Epithelial cell of proximal tubule (primary cell): ENCODE results near the gene NR6A1. TPM values are rescaled to one million over a fixed set of nuclear protein-coding genes. Genes with fewer than 3 reads are reported as not detected.

ENCODE experiments used
- DNase-seq: peaks from one replicate; pipeline ENCODE4 v3.0.0-alpha.2; 2011; ENCODE audit warnings: low read depth
- H3K4me3 ChIP-seq: 2 replicates; pipeline ENCODE4 v1.5.1; 2011; ENCODE audit warnings: low read depth, mild to moderate bottlenecking, low read length
- CTCF ChIP-seq: conservative IDR thresholded peaks from 2 replicates; pipeline ENCODE4 v1.5.1; 2012; ENCODE audit warnings: low read depth, mild to moderate bottlenecking, low read length
- total RNA-seq: library from RNA; depleted of rRNA; stranded (reverse); fragments of >200 nt; gene quantifications from 2 replicates; pipeline ENCODE4 v1.2.3, GENCODE V29; 2015

Gene NR6A1
- total RNA-seq, 1 donor from 2014 or later: 2.0 TPM

- peak overlapping the region; percentile 66 for H3K4me3 ChIP-seq
- TF ChIP-seq CTCF: no peak
- DNase-seq: peak; percentile 54
Observed at GRCh38 chr9:124659099-124659659, 111.9 kb downstream of the NR6A1 start.

DNA sequence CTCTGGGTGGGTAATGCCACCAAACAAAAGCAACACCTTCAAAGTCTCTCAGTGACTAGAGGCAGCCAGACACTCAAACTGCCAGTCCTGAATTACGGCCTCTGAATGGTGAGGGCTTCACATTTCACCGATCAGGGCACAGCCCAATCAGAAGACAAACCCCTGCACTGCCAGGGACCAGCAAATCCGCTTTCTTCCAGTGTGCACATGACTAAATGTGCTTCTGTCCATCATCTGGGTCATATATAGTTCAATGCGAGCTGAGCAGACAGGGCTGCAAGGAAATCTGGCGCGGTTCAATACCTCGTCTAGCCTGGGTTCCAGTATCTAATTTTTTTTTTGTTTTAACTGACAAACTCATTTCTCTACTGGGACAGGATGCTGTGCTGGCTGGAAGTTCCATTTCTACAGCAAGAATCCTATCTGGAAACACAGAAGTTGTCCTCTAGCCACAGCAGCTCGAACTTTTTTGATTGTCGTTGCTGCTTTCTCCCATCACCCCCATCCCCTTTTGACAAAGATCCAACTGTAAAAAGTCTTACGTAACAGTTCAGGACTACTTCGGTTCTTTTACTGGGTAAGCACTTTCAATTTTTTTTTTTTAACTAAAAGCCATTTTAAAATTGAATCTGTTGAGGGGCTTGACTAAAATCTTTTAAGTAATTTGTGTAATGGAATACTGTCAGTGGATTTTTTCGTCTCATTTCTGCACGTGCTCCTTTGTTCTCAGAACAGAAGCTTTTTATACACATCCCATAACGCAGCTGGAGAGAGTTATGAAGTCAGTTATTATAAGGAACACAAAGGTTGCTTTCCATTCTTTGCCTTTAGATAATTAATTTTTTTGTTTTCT lies 112.7 kb downstream of the NR6A1 start:
- TF ChIP-seq CTCF: no peak
- DNase-seq: peak; percentile 83
- peak overlapping the region; percentile 66 for H3K4me3 ChIP-seq

DNA sequence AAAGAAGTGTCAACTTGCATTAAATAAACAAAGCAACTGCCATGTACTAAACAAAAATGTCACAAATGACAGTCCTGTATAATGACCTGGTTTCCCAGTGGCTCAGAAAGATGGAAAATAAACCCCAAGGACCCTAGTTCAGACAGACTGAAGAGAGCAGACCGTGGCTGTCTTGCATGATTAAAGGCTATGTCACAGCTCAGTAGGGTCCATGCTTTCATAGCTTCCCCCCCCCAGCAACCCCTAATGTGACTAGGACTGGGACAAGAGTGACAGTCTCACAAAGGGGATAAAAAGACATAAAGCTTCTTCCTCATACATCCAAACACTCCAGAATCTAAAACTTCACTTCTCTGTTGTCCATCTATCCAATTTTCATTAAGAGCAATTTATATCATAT lies 113.6 kb downstream of the NR6A1 start:
- no peak for DNase-seq
- no peak for TF ChIP-seq CTCF
- peak overlapping the region; percentile 66 for H3K4me3 ChIP-seq

GRCh38 chr9:124654431-124654830 lies 116.7 kb downstream of the NR6A1 start:
- no peak for TF ChIP-seq CTCF
- DNase-seq: no peak
- H3K4me3 ChIP-seq: no peak overlapping the region

DNA sequence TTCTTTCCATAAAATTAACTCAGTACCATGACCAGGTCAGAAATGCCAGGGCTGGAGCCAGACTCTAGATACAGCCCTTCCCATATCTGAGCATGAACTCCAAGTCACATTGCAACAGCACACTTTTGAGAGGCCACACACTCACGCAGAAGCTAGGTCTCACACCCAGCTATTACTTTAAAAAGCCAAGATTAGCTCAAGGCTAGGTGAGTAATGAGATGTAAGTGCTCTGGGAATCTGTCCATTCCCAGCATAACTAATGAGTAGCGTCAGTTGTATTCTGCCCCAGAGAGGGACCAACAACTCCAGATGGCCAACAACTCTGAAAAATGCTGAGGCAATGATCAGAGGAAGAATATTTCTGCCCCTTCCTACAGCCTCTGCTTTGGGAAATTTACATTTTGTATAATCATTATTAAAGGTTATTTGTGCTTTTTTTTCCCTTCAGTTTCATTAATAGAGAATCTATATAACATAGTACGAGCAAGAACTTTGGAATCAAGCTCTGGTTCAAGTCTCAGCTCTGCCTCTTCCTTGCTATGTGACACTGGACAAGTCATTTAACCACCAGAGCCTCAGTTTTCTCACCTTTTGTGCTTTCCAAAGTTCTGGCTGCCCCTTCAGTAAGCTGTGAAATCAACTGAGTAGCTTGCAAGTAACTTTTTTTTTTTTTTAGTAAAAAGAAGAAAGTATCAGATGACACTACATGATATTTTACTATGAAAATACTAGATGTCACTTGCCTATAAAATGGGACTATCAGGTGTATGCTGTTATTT lies 118.3 kb downstream of the NR6A1 start:
- TF ChIP-seq CTCF: no peak
- DNase-seq: peak; percentile 86
- no peak overlapping the region for H3K4me3 ChIP-seq

DNA sequence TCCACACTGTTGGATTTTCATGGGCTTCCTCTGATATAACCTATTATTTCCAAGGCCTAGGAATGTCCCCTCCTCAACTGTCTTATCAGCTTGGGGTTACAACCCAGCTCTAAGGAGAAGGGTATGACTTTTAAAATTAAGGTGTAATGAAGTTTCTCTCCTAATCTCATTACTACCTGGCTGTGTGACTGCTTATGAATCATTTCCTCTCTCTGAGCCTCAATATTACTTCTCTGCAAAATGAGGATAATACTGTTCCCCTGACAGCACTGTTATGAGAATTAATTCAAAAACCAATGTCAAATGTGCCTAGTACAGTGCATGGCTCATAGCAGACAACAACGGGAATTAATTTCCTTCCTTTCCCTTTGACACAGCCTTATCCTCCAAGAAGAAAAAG lies 118.9 kb downstream of the NR6A1 start:
- DNase-seq: no peak
- TF ChIP-seq CTCF: no peak
- no peak overlapping the region for H3K4me3 ChIP-seq
